Testis (tissue), 2 donors: ENCODE measurements around the gene DTNB.

ENCODE experiments used
- POLR2A ChIP-seq: fragments of 450-650 bp; IDR thresholded peaks from one replicate; pipeline ENCODE4 v1.6.1; 2017; ENCODE audit warnings: antibody characterized with exemption, mild to moderate bottlenecking, moderate library complexity
- TF ChIP-seq, protein P1 (sequence below), 3 experiments: fragments of 450-650 bp in 2 of 3; fragments of 200-600 bp in 1 of 3; sonication (generic) in 1 of 3; IDR thresholded peaks; one replicate each; pipeline ENCODE4 v1.5.1; 2016 to 2019; ENCODE audit warnings: antibody characterized with exemption in 3 of 3, mild to moderate bottlenecking in 2 of 3, moderate library complexity in 1 of 3

DNA sequence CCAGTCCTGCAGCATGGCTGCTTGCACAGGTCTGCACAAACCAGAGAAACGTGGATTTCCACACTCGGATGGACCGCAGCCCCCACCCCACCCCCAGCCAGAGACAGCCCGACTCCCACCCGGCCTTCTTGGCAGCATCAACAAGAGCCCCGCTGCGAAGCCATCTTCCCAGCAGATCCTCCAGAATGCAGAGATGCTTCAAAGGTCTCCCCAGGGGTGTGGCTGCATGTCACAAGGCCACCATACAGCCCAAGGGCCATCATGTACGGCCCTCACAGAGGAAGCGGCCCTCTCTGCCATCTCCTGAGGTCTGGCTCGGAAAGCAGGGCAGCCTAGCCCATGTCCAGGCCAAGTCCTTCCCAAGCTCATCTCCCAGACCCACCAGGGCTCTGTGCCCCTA is 343.1 kb downstream of the DTNB start:
- TF ChIP-seq, protein P1, sequence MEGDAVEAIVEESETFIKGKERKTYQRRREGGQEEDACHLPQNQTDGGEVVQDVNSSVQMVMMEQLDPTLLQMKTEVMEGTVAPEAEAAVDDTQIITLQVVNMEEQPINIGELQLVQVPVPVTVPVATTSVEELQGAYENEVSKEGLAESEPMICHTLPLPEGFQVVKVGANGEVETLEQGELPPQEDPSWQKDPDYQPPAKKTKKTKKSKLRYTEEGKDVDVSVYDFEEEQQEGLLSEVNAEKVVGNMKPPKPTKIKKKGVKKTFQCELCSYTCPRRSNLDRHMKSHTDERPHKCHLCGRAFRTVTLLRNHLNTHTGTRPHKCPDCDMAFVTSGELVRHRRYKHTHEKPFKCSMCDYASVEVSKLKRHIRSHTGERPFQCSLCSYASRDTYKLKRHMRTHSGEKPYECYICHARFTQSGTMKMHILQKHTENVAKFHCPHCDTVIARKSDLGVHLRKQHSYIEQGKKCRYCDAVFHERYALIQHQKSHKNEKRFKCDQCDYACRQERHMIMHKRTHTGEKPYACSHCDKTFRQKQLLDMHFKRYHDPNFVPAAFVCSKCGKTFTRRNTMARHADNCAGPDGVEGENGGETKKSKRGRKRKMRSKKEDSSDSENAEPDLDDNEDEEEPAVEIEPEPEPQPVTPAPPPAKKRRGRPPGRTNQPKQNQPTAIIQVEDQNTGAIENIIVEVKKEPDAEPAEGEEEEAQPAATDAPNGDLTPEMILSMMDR (IDR thresholded peaks at IDR 0.05) = no peak
- TF ChIP-seq POLR2A = no peak
